BE2C (cell line): Measurements from ENCODE around the gene TERT.

Source experiments
- DNase-seq: peaks from one replicate; pipeline ENCODE4 v3.0.0-alpha.2; 2020
- H3K27me3 ChIP-seq: fragments of 250-450 bp; sonication (Bioruptor Pico); 2 replicates; pipeline ENCODE4 v1.5.1; 2020; ENCODE audit warnings: mild to moderate bottlenecking
- H3K36me3 ChIP-seq: fragments of 250-450 bp; sonication (Bioruptor Pico); 2 replicates; pipeline ENCODE4 v1.5.1; 2020; ENCODE audit warnings: mild to moderate bottlenecking
- H3K4me1 ChIP-seq: fragments of 250-450 bp; sonication (Bioruptor Pico); 2 replicates; pipeline ENCODE4 v1.5.1; 2020
- H3K4me3 ChIP-seq: 2 replicates; pipeline ENCODE4 v1.5.1; 2011; ENCODE audit warnings: low read depth, low read length
- H3K9me3 ChIP-seq: fragments of 250-450 bp; sonication (Bioruptor Pico); 2 replicates; pipeline ENCODE4 v1.5.1; 2020
- TF ChIP-seq, protein P1 (sequence below): IDR thresholded peaks from 2 replicates; pipeline ENCODE4 v1.5.1; 2012; ENCODE audit warnings: mild to moderate bottlenecking, low read depth, low read length

TERT gene

DNA sequence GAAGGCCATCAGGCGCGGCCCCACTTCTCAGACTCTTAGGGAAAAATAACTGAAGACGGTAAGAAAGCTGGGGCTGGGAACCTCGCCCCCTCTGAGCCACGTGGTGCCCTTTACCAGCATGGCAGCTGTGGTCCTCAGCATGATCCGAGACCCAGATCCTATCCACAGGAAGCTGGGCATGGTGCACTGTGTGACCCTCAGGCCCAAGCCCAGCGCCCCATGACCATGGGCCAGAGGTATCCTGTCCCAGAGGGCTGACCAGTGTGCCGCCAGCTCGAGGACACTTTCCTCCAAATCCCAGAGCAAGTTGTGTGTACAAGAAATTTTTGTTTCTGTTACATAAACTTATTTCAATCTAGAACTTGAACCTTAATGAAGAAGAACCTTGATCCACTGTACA lies 28.1 kb downstream of the TERT start:
- Histone ChIP-seq H3K4me1 (no peaks in the 10 kb centered on the region), H3K4me3 (no peak overlapping the region), H3K9me3 (no peaks in the 10 kb centered on the region), H3K27me3 (no peaks in the 10 kb centered on the region), H3K36me3 (no peaks in the 10 kb centered on the region)
- TF ChIP-seq, protein P1, sequence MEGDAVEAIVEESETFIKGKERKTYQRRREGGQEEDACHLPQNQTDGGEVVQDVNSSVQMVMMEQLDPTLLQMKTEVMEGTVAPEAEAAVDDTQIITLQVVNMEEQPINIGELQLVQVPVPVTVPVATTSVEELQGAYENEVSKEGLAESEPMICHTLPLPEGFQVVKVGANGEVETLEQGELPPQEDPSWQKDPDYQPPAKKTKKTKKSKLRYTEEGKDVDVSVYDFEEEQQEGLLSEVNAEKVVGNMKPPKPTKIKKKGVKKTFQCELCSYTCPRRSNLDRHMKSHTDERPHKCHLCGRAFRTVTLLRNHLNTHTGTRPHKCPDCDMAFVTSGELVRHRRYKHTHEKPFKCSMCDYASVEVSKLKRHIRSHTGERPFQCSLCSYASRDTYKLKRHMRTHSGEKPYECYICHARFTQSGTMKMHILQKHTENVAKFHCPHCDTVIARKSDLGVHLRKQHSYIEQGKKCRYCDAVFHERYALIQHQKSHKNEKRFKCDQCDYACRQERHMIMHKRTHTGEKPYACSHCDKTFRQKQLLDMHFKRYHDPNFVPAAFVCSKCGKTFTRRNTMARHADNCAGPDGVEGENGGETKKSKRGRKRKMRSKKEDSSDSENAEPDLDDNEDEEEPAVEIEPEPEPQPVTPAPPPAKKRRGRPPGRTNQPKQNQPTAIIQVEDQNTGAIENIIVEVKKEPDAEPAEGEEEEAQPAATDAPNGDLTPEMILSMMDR: no peak
- DNase-seq: no peak

DNA sequence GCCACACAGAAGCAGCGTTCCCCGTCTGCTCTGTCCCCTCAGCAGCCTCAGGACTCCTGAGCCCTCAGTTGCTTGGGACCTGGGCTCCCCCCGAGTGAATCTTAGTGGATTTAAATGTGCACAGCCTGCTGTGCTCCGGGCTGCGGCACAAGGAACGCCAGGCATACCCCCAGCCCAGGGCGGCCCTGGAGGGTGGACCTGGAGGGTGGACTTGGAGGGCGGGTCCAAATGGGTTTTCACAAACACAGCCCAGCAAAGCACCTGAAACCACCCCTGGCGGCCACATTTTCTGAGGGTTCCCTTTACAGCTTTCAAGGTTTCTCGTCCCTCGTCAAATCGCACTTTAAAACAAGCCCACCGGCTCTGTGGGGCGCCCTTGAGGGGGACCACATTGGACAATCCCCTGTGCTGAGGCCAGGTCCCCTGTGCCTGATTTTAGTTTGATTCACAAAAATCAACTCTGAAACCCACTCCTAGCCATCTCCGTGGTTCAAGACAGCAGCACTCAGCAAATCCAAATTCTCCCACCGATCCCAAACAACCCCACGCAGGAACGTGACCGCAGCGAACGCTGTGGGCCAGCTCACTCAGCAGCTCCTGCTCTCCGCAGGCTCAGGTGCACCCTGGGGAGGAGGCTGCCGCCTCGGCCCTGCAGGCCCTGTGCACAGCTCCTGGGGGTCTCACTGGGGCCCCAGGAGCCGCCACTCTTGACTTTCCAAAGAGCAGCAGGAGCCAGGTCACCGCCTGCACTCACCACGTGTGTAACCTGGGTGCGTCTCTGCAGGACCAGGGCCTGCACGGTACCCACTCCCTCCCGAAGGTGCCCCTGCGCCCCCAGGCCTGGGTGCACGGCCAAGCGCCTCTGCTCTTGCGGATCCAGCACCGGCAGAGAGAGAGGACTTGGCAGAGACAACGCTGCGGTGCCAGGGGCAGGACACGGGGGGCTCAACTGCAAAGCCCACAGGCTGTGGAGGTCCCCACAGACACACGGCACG lies 29.1 kb downstream of the TERT start:
- Histone ChIP-seq H3K27me3 (no peaks in the 10 kb centered on the region), H3K4me3 (no peak overlapping the region), H3K36me3 (no peaks in the 10 kb centered on the region), H3K4me1 (no peaks in the 10 kb centered on the region), H3K9me3 (no peaks in the 10 kb centered on the region)
- DNase-seq: no peak
- TF ChIP-seq, protein P1: no peak

DNA sequence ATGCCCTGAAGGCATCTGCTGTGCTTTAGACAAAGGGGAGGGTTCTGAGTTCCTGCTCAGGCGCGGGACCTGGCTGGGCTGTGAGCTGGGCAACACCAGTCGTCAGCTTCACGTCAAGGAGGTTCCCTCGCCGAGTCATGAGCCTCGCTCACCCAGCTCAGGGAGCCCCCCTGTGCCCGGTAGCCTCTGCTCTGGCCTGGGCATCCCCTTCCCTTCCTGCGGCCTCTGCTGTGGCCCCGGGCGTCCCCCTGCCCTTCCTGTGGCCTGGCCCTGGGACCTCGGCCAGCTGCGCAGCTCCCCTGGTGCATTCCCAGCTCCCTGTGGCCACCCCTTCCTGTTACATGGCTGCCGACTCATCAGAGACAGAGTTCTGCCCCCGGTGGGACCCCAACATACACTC lies 29.8 kb downstream of the TERT start:
- Histone ChIP-seq H3K27me3 (no peaks in the 10 kb centered on the region), H3K36me3 (no peaks in the 10 kb centered on the region), H3K4me1 (no peaks in the 10 kb centered on the region), H3K4me3 (no peak overlapping the region), H3K9me3 (no peaks in the 10 kb centered on the region)
- no peak for DNase-seq
- TF ChIP-seq, protein P1: no peak

DNA sequence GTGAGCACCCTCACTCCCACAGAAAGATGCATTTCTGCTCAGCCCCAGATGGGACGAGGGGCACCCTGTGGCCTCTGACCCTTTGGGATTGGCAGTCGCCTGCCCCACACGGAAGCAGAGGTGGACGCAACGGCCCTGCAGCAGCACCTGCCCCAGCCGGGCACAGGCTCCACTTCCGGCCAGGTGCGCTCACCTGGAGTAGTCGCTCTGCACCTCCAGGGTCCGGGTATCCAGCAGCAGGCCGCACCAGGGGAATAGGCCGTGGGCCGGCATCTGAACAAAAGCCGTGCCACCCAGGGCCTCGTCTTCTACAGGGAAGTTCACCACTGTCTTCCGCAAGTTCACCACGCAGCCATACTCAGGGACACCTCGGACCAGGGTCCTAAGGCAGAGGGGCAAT lies 30.7 kb downstream of the TERT start:
- DNase-seq: no peak
- Histone ChIP-seq H3K4me1 (no peaks in the 10 kb centered on the region), H3K27me3 (no peaks in the 10 kb centered on the region), H3K36me3 (no peaks in the 10 kb centered on the region), H3K4me3 (no peak overlapping the region), H3K9me3 (no peaks in the 10 kb centered on the region)
- TF ChIP-seq, protein P1: no peak

DNA sequence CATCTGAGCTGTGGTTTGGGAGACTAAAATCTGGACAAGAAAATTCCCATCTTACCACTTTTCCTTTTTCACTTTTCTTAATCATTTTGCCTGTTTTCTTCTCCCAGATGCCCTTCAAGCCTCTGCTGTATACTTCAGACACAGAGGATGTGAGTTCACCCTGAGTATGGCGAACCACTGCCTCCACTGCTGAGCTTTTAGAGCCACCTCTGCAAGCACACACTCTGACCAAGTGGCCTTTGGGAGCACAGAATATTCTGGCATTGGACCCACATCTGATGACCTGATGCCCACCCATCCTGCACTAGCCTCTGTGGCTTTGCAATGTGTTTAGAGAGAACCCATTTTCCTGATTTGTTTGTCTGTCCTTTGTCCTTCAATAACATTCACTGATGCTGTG lies 32.5 kb downstream of the TERT start:
- no peaks in the 10 kb centered on the region for H3K27me3 ChIP-seq
- H3K4me1 ChIP-seq: no peaks in the 10 kb centered on the region
- H3K9me3 ChIP-seq: no peaks in the 10 kb centered on the region
- no peaks in the 10 kb centered on the region for H3K36me3 ChIP-seq
- no peak for DNase-seq
- no peak overlapping the region for H3K4me3 ChIP-seq
- TF ChIP-seq, protein P1: no peak

DNA sequence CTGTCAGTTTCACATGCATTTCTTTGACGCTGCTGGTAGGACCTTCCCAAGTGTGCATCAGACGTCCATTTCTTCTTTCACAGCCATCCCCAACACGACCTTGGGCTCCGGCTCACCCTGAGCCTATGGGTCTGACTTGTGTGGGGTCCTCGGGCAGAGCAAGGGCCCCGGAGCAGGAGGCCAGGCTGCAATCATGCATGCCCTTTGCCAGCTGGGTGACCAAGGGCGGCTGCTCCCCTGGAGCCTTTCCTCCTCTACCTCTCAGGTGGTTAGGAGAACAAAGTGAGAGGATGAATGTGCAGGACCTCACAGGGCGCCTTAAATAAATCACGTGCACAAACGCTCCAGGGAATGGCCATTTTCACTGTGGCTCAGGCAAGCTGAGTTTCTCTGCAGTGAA lies 33.2 kb downstream of the TERT start:
- no peaks in the 10 kb centered on the region for H3K4me1 ChIP-seq
- no peak for DNase-seq
- no peaks in the 10 kb centered on the region for H3K27me3 ChIP-seq
- no peaks in the 10 kb centered on the region for H3K9me3 ChIP-seq
- TF ChIP-seq, protein P1: no peak
- no peak overlapping the region for H3K4me3 ChIP-seq
- H3K36me3 ChIP-seq: no peaks in the 10 kb centered on the region
